GM23338 (cell line): ENCODE results near the gene UNC79. TPM values are rescaled to one million over a fixed set of nuclear protein-coding genes. Genes with fewer than 3 reads are reported as not detected.

Experiments used
- ATAC-seq: fragments of 200-7000 bp; cut with Tn5 transposase; 3 replicates; pipeline ENCODE4 v1.9.1; 2020
- DNase-seq: peaks from one replicate; pipeline ENCODE4 v3.0.0-alpha.2; 2015; ENCODE audit warnings: low spot score
- H2AFZ ChIP-seq: fragments of 200-600 bp; sonication (generic); 2 replicates; pipeline ENCODE4 v1.8.0; 2016; ENCODE audit warnings: antibody characterized with exemption, mild to moderate bottlenecking, moderate library complexity
- H3F3A ChIP-seq: fragments of 200-600 bp; sonication (generic); replicated peaks from 2 replicates; pipeline ENCODE4 v1.8.0; 2017; ENCODE audit warnings: antibody characterized with exemption, mixed run types, low read depth
- H3K27ac ChIP-seq: fragments of 200-600 bp; sonication (generic); 2 replicates; pipeline ENCODE4 v1.6.1; 2016; ENCODE audit warnings: low read depth
- H3K27me3 ChIP-seq: fragments of 200-600 bp; sonication (generic); 2 replicates; pipeline ENCODE4 v1.8.0; 2016; ENCODE audit warnings: mild to moderate bottlenecking, mixed run types, moderate library complexity; ENCODE audit not compliant: insufficient read depth
- H3K36me3 ChIP-seq: fragments of 200-600 bp; sonication (generic); 2 replicates; pipeline ENCODE4 v1.8.0; 2016; ENCODE audit warnings: mild to moderate bottlenecking; ENCODE audit not compliant: insufficient read depth
- H3K4me1 ChIP-seq: fragments of 200-600 bp; sonication (generic); 2 replicates; pipeline ENCODE4 v1.8.0; 2016; ENCODE audit warnings: mild to moderate bottlenecking, moderate library complexity; ENCODE audit not compliant: insufficient read depth
- H3K4me2 ChIP-seq: fragments of 200-600 bp; sonication (generic); 2 replicates; pipeline ENCODE4 v1.7.1; 2017; ENCODE audit warnings: mixed run types
- H3K4me3 ChIP-seq: fragments of 200-600 bp; sonication (generic); 2 replicates; pipeline ENCODE4 v1.6.1; 2016; ENCODE audit warnings: mixed run types
- H3K79me2 ChIP-seq: fragments of 200-600 bp; sonication (generic); replicated peaks from 2 replicates; pipeline ENCODE4 v1.8.0; 2017; ENCODE audit warnings: mild to moderate bottlenecking; ENCODE audit not compliant: insufficient read depth
- H3K9me2 ChIP-seq: fragments of 200-600 bp; sonication (generic); 2 replicates; pipeline ENCODE4 v1.8.0; 2017; ENCODE audit not compliant: insufficient read depth
- H4K20me1 ChIP-seq: fragments of 200-600 bp; sonication (generic); replicated peaks from 2 replicates; pipeline ENCODE4 v1.8.0; 2017; ENCODE audit warnings: mild to moderate bottlenecking; ENCODE audit not compliant: insufficient read depth
- H3K27ac Mint-ChIP-seq: 2 replicates; pipeline ENCODE4 v1.8.0; 2020; ENCODE audit warnings: inconsistent platforms, mild to moderate bottlenecking, moderate library complexity, mixed read lengths
- H3K27me3 Mint-ChIP-seq: 3 replicates; pipeline ENCODE4 v1.8.0; 2022; ENCODE audit warnings: low read depth, mild to moderate bottlenecking, moderate library complexity, mixed read lengths, inconsistent platforms; ENCODE audit not compliant: insufficient read depth, poor library complexity
- H3K36me3 Mint-ChIP-seq: 3 replicates; pipeline ENCODE4 v1.8.0; 2021; ENCODE audit warnings: low read depth, mild to moderate bottlenecking, inconsistent platforms, moderate library complexity, mixed read lengths
- H3K4me1 Mint-ChIP-seq: 3 replicates; pipeline ENCODE4 v1.8.0; 2020; ENCODE audit warnings: mild to moderate bottlenecking, inconsistent platforms, mixed read lengths
- H3K4me3 Mint-ChIP-seq: 3 replicates; pipeline ENCODE4 v1.8.0; 2021; ENCODE audit warnings: moderate library complexity, mild to moderate bottlenecking, inconsistent platforms, mixed read lengths
- H3K9me3 Mint-ChIP-seq: 3 replicates; pipeline ENCODE4 v1.8.0; 2020; ENCODE audit warnings: moderate library complexity, mild to moderate bottlenecking, inconsistent platforms, mixed read lengths
- CREB1 ChIP-seq: fragments of 250-450 bp; sonication (Bioruptor Pico); IDR thresholded peaks from 2 replicates; pipeline ENCODE4 v1.5.0; 2020; ENCODE audit warnings: low read depth, mild to moderate bottlenecking, moderate library complexity
- ETS1 ChIP-seq: IDR thresholded peaks from 2 replicates; pipeline ENCODE4 v1.6.1; 2016; ENCODE audit warnings: antibody characterized with exemption
- EZH2phosphoT487 ChIP-seq: fragments of 200-600 bp; sonication (generic); IDR thresholded peaks from one replicate; pipeline ENCODE4 v1.8.1; 2018; ENCODE audit warnings: antibody characterized with exemption; ENCODE audit not compliant: unreplicated experiment
- JUNB ChIP-seq: IDR thresholded peaks from one replicate; pipeline ENCODE4 v1.6.1; 2016; ENCODE audit warnings: antibody characterized with exemption; ENCODE audit not compliant: unreplicated experiment
- POLR2AphosphoS5 ChIP-seq: IDR thresholded peaks from 2 replicates; pipeline ENCODE4 v1.6.1; 2016; ENCODE audit warnings: antibody characterized with exemption, low read depth
- REST ChIP-seq: IDR thresholded peaks from one replicate; pipeline ENCODE4 v1.6.1; 2018; ENCODE audit warnings: antibody characterized with exemption; ENCODE audit not compliant: unreplicated experiment
- STAT1 ChIP-seq: IDR thresholded peaks from one replicate; pipeline ENCODE4 v1.6.1; 2016; ENCODE audit warnings: antibody characterized with exemption; ENCODE audit not compliant: unreplicated experiment
- ZNF331 ChIP-seq: fragments of 250-450 bp; sonication (Bioruptor Pico); IDR thresholded peaks from 2 replicates; pipeline ENCODE4 v1.5.0; 2020; ENCODE audit warnings: low read depth, mild to moderate bottlenecking, moderate library complexity
- ZNF462 ChIP-seq: fragments of 250-450 bp; sonication (Bioruptor Pico); IDR thresholded peaks from 2 replicates; pipeline ENCODE4 v1.5.0; 2020; ENCODE audit warnings: mild to moderate bottlenecking, moderate library complexity
- polyA plus RNA-seq: library from polyadenylated mRNA; unstranded; fragments of >200 nt; fragmentation: Nextera tagmentation; extraction: Ambion mirVana; gene quantifications from 2 replicates; pipeline ENCODE4 v1.2.1, GENCODE V29; 2016
- total RNA-seq: library from RNA; depleted of rRNA; stranded (reverse); fragments of >200 nt; shearing (Covaris generic); gene quantifications from 2 replicates; pipeline ENCODE4 v1.2.3, GENCODE V29; 2014

Gene UNC79
- total and polyA plus RNA-seq, 2 experiments from 2014 or later = 1.8 to 3.6 TPM

- no peak overlapping the region for H3K27ac Mint-ChIP-seq
- no peak overlapping the region for H3K4me2 ChIP-seq
- H3K9me2 ChIP-seq = no peaks in the 10 kb centered on the region
- no peaks in the 10 kb centered on the region for H3K9me3 Mint-ChIP-seq
- no peaks in the 10 kb centered on the region for H4K20me1 ChIP-seq
- TF ChIP-seq CREB1 (CRISPR knock-in tag) (no peak), REST (no peak), ETS1 (no peak), EZH2phosphoT487 (no peak), STAT1 (no peak)
- no peaks in the 10 kb centered on the region for H3F3A ChIP-seq
- no peak for DNase-seq
- H3K27me3 Mint-ChIP-seq = peaks cover 4% of the 10 kb centered on the region
- no peaks in the 10 kb centered on the region for H3K36me3 ChIP-seq
- H3K4me1 Mint-ChIP-seq = peaks cover 12% of the 10 kb centered on the region
- no peaks in the 10 kb centered on the region for H3K27me3 ChIP-seq
- H3K36me3 Mint-ChIP-seq = peaks cover 4% of the 10 kb centered on the region; the same call in 1 of the 3 replicates
- no peaks in the 10 kb centered on the region; the same call in 1 of the 2 replicates for H3K4me1 ChIP-seq
- H2AFZ ChIP-seq = no peak overlapping the region
- no peak overlapping the region for H3K4me3 ChIP-seq
- no peaks in the 10 kb centered on the region for H3K79me2 ChIP-seq
- ATAC-seq = no peak
- no peak overlapping the region for H3K4me3 Mint-ChIP-seq
- H3K27ac ChIP-seq = no peak overlapping the region
Measured at GRCh38 chr14:93657875-93658274, 227.1 kb downstream of the UNC79 start.

- no peak overlapping the region for H3K27ac ChIP-seq
- Mint-ChIP-seq H3K27me3 (no peaks in the 10 kb centered on the region), H3K9me3 (peaks cover 22% of the 10 kb centered on the region)
- TF ChIP-seq ZNF331 (no peak), ETS1 (no peak), EZH2phosphoT487 (no peak), POLR2AphosphoS5 (no peak), ZNF462 (CRISPR knock-in tag) (no peak), STAT1 (no peak), JUNB (no peak)
Measured at GRCh38 chr14:93663317-93663716, 232.6 kb downstream of the UNC79 start.

More at GRCh38 chr14:93663317-93663716, 232.6 kb downstream of the UNC79 start:
- H3K27me3 ChIP-seq = no peaks in the 10 kb centered on the region
- ATAC-seq (no peak), DNase-seq (no peak)
- H3K4me1 Mint-ChIP-seq = no peaks in the 10 kb centered on the region
- H3K79me2 ChIP-seq = no peaks in the 10 kb centered on the region
- H3F3A ChIP-seq = no peaks in the 10 kb centered on the region
- H4K20me1 ChIP-seq = no peaks in the 10 kb centered on the region
- H3K9me2 ChIP-seq = no peaks in the 10 kb centered on the region
- H3K36me3 ChIP-seq = peaks cover 19% of the 10 kb centered on the region
- peaks cover 45% of the 10 kb centered on the region for H3K36me3 Mint-ChIP-seq
- H3K4me3 ChIP-seq = no peak overlapping the region
- no peaks in the 10 kb centered on the region for H3K4me1 ChIP-seq
- H3K27ac Mint-ChIP-seq = no peak overlapping the region
- H2AFZ ChIP-seq = no peak overlapping the region
- H3K4me2 ChIP-seq = no peak overlapping the region
- H3K4me3 Mint-ChIP-seq = no peak overlapping the region
